Progenitor cell of endocrine pancreas (in vitro differentiated cells): Measurements from ENCODE around the gene KDM2A. TPM values are rescaled to one million over a fixed set of nuclear protein-coding genes. Genes with fewer than 3 reads are reported as not detected.

Source experiments
- DNase-seq: peaks from one replicate; pipeline ENCODE4 v3.0.0; 2021; ENCODE audit warnings: low spot score; ENCODE audit not compliant: unreplicated experiment
- H3K27ac Mint-ChIP-seq: 2 replicates; pipeline ENCODE4 v1.8.0; 2021; ENCODE audit warnings: mild to moderate bottlenecking, moderate library complexity, mixed read lengths
- H3K27me3 Mint-ChIP-seq: 2 replicates; pipeline ENCODE4 v1.8.0; 2021; ENCODE audit warnings: mixed read lengths
- H3K36me3 Mint-ChIP-seq: 2 replicates; pipeline ENCODE4 v1.8.0; 2022; ENCODE audit warnings: mixed read lengths; ENCODE audit not compliant: insufficient read depth
- H3K4me1 Mint-ChIP-seq: 2 replicates; pipeline ENCODE4 v1.8.0; 2021; ENCODE audit warnings: low read depth, mixed read lengths
- H3K4me3 Mint-ChIP-seq: 2 replicates; pipeline ENCODE4 v1.8.0; 2021; ENCODE audit warnings: low read depth, mild to moderate bottlenecking, moderate library complexity, mixed read lengths
- H3K9me3 Mint-ChIP-seq: 2 replicates; pipeline ENCODE4 v1.8.0; 2021; ENCODE audit warnings: low read depth, mixed read lengths
- CTCF ChIP-seq: fragments of 200-600 bp; sonication (generic); IDR thresholded peaks from one replicate; pipeline ENCODE4 v1.5.0; 2021; ENCODE audit warnings: antibody characterized with exemption, mild to moderate bottlenecking; ENCODE audit not compliant: unreplicated experiment
- total RNA-seq: library from RNA; stranded (reverse); gene quantifications from 2 replicates; pipeline ENCODE4 v1.2.1, GENCODE V29; 2021

KDM2A gene
- total RNA-seq, 1 donor from 2014 or later: 108 TPM

GRCh38 chr11:67079065-67079705, 39.9 kb upstream of the KDM2A start:
- Mint-ChIP-seq H3K27me3 (peaks cover 14% of the 10 kb centered on the region), H3K27ac (no peak overlapping the region), H3K4me3 (no peak overlapping the region), H3K9me3 (no peaks in the 10 kb centered on the region), H3K4me1 (peaks cover 6% of the 10 kb centered on the region), H3K36me3 (no peaks in the 10 kb centered on the region)
- no peak for DNase-seq
- no peak for TF ChIP-seq CTCF

GRCh38 chr11:67082071-67082791, 36.8 kb upstream of the KDM2A start:
- H3K36me3 Mint-ChIP-seq: no peaks in the 10 kb centered on the region
- H3K4me1 Mint-ChIP-seq: peaks cover 4% of the 10 kb centered on the region
- TF ChIP-seq CTCF: no peak
- peaks cover 10% of the 10 kb centered on the region for H3K27me3 Mint-ChIP-seq
- no peak overlapping the region for H3K4me3 Mint-ChIP-seq
- H3K9me3 Mint-ChIP-seq: no peaks in the 10 kb centered on the region
- DNase-seq: no peak
- H3K27ac Mint-ChIP-seq: no peak overlapping the region

GRCh38 chr11:67083786-67084366, 35.2 kb upstream of the KDM2A start:
- Mint-ChIP-seq H3K4me1 (peaks cover 1% of the 10 kb centered on the region), H3K27ac (no peak overlapping the region), H3K9me3 (no peaks in the 10 kb centered on the region), H3K27me3 (peaks cover 10% of the 10 kb centered on the region), H3K36me3 (no peaks in the 10 kb centered on the region), H3K4me3 (no peak overlapping the region)
- TF ChIP-seq CTCF: no peak
- DNase-seq: no peak

GRCh38 chr11:67085617-67086016, 33.4 kb upstream of the KDM2A start:
- DNase-seq: no peak
- H3K4me1 Mint-ChIP-seq: no peaks in the 10 kb centered on the region
- peaks cover 10% of the 10 kb centered on the region for H3K27me3 Mint-ChIP-seq
- TF ChIP-seq CTCF: no peak
- H3K9me3 Mint-ChIP-seq: no peaks in the 10 kb centered on the region
- H3K36me3 Mint-ChIP-seq: no peaks in the 10 kb centered on the region
- no peak overlapping the region for H3K27ac Mint-ChIP-seq
- no peak overlapping the region for H3K4me3 Mint-ChIP-seq

- TF ChIP-seq CTCF: no peak
- no peaks in the 10 kb centered on the region for H3K36me3 Mint-ChIP-seq
- no peaks in the 10 kb centered on the region for H3K4me1 Mint-ChIP-seq
- H3K9me3 Mint-ChIP-seq: no peaks in the 10 kb centered on the region
- H3K27me3 Mint-ChIP-seq: no peaks in the 10 kb centered on the region
- H3K4me3 Mint-ChIP-seq: no peak overlapping the region
- no peak overlapping the region for H3K27ac Mint-ChIP-seq
- DNase-seq: no peak
Observed at GRCh38 chr11:67090717-67091116, 28.3 kb upstream of the KDM2A start.
